ENCODE measurements around the gene TMEM231. TPM values are rescaled to one million over a fixed set of nuclear protein-coding genes. Genes with fewer than 3 reads are reported as not detected.
A peak's percentile ranks its signal among the peaks of the same experiment; 100 is the strongest.

The TMEM231 gene
- total and polyA plus RNA-seq, 3 donors from 2014 or later = 21.2 to 29.2 (median 25.4) TPM

DNA sequence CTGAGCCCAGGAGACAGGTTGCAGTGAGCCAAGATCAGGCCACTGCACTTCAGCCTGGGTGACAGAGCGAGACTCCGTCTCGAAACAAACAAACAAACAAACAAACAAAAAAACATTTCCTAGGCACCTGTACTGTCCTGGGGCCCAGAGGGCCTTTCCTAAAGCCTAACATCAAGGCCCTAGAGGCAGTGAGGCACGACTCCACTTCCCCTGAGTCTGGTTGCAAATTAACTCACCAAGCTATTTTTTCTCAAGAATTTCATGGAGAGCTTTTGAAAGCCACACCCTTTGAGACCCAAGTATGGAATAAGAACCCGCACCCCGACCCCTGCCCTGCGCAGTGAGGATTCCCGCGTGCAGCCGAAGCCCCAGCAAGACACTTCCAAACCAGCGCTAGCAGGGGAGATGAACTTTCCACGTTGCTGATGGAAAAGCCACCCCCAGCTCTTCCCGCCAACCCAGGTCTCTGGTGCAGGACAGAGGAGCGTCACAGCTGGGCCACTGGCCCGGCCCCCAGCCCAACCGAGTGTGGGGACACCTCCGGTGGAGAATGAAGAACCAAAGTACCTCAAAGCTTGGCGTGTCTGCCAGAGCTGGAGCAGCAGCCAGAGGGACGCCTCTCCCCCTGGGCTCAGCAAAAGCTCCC is 21.4 kb downstream of the TMEM231 start:
- no peak for TF ChIP-seq POLR2A (IDR thresholded peaks at IDR 0.05)
- TF ChIP-seq, protein P1, sequence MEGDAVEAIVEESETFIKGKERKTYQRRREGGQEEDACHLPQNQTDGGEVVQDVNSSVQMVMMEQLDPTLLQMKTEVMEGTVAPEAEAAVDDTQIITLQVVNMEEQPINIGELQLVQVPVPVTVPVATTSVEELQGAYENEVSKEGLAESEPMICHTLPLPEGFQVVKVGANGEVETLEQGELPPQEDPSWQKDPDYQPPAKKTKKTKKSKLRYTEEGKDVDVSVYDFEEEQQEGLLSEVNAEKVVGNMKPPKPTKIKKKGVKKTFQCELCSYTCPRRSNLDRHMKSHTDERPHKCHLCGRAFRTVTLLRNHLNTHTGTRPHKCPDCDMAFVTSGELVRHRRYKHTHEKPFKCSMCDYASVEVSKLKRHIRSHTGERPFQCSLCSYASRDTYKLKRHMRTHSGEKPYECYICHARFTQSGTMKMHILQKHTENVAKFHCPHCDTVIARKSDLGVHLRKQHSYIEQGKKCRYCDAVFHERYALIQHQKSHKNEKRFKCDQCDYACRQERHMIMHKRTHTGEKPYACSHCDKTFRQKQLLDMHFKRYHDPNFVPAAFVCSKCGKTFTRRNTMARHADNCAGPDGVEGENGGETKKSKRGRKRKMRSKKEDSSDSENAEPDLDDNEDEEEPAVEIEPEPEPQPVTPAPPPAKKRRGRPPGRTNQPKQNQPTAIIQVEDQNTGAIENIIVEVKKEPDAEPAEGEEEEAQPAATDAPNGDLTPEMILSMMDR (IDR thresholded peaks at IDR 0.05) = no peak
- DNase-seq = no peak
- Histone ChIP-seq H3K4me3 (no peak overlapping the region), H3K9me3 (no peaks in the 10 kb centered on the region), H3K27ac (no peak overlapping the region), H3K4me1 (no peaks in the 10 kb centered on the region), H3K27me3 (no peaks in the 10 kb centered on the region), H3K36me3 (ENCODE audit: low read depth, missing control alignments) (no peaks in the 10 kb centered on the region)
- WGBS, 2 donors = 54 to 76% methylated on average over 16 to 19 of the region's 19 CpGs
- intact Hi-C loops (cut with DNase I; ENCODE audit: low total_unique reads) = no loop called here

DNA sequence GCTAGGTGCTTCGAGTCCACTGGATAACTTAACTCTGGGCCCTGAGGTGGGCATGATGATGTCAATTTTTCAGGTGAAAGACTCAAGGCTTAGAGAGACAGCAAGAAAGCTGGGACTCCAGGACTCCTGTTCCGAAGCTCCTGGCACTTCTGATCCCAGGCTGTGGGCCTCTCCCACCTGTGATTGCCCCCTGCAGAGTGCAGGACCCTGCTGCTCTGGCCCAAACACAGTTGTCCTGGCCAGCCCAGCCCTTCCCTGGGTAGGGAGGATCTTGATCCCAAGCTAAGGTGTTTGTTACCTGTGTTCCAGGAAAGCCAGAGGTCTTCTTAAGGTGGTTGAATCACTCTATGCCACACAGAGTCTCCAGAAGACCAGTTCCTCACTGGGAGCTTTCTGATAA is 23.3 kb downstream of the TMEM231 start:
- WGBS, 2 donors = 91 to 100% methylated on average over 2 of the region's 2 CpGs
- intact Hi-C loops (cut with DNase I; ENCODE audit: low total_unique reads) = no loop called here
- no peak for DNase-seq
- no peak overlapping the region for H3K27ac ChIP-seq
- no peaks in the 10 kb centered on the region for H3K9me3 ChIP-seq
- H3K4me3 ChIP-seq = no peak overlapping the region
- H3K27me3 ChIP-seq = no peaks in the 10 kb centered on the region
- TF ChIP-seq POLR2A (IDR thresholded peaks at IDR 0.05) = no peak
- TF ChIP-seq, protein P1 (IDR thresholded peaks at IDR 0.05) = no peak
- H3K36me3 ChIP-seq (ENCODE audit: low read depth, missing control alignments) = no peaks in the 10 kb centered on the region
- no peaks in the 10 kb centered on the region for H3K4me1 ChIP-seq

DNA sequence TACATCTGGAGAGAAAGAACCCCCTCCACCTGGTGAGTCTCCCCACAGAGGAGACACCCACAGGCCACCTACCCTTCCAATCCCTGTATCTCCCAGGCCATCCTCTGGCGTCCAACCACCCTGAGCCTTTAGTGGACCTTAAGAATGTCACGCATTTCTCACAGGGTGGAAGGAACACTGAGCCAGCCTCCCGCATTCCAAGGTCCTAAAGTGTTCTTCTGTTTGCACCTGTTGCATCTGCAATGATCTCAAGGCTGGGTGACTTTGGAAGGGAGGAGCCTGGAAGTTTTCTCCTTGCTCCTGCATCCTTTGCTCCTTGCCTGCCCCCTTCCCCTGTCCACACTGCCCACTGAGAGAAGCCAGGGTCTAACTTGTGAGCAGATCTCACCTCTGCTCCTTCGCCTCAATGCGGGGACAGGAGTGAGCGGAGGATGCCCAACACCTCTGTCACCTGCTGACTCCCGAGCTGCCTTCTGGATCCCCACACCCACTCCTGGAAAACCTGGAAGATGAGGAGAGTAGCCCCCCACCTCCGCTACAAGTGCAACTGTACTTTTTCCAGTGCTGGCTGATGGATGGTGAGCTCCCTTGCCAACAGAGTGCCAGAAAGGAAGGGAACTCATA is 23.8 kb downstream of the TMEM231 start:
- 85 to 94% methylated on average over 7 to 8 of the region's 8 CpGs for WGBS, 2 donors
- Histone ChIP-seq H3K27ac (no peak overlapping the region), H3K36me3 (ENCODE audit: low read depth, missing control alignments) (no peaks in the 10 kb centered on the region), H3K4me1 (no peaks in the 10 kb centered on the region), H3K9me3 (no peaks in the 10 kb centered on the region), H3K27me3 (no peaks in the 10 kb centered on the region), H3K4me3 (no peak overlapping the region)
- DNase-seq = no peak
- TF ChIP-seq, protein P1 (IDR thresholded peaks at IDR 0.05) = no peak
- TF ChIP-seq POLR2A (IDR thresholded peaks at IDR 0.05) = no peak
- intact Hi-C loops (cut with DNase I; ENCODE audit: low total_unique reads) = no loop called here

DNA sequence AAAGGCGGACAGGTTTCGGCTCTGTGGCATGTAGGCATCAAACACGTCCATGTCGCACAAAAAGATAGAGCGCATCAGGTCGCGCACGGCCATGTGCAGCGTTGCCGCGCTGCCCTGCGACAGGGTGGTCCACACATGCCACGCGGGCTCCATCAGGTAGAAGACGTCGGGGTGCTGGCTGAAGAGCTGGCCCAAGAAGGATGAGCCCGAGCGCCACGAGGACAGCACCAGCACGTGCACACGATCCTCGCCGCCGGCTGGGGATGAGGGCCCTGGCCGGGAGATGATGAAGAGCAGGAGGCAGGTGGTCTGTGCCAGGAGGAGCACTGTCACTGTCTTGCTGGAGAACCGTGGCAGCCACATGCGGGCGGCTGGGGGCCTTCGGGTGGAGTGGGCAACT is 26.1 kb downstream of the TMEM231 start:
- Histone ChIP-seq H3K4me3 (peak overlapping the region in 1 of 2 donors; percentile 23), H3K27ac (no peak overlapping the region), H3K36me3 (ENCODE audit: low read depth, missing control alignments) (no peaks in the 10 kb centered on the region), H3K9me3 (no peaks in the 10 kb centered on the region), H3K27me3 (no peaks in the 10 kb centered on the region), H3K4me1 (no peaks in the 10 kb centered on the region)
- DNase-seq = no peak
- 62 to 82% methylated on average over 28 to 29 of the region's 29 CpGs for WGBS, 2 donors
- intact Hi-C loops (cut with DNase I; ENCODE audit: low total_unique reads) = no loop called here
- TF ChIP-seq, protein P1 (IDR thresholded peaks at IDR 0.05) = no peak
- no peak for TF ChIP-seq POLR2A (IDR thresholded peaks at IDR 0.05)
